ACC112 (cell line): ENCODE data around the gene RPRML.
"Not testable (repeated sequence)": the region's sequence is repeated elsewhere in the genome, so short reads cannot be mapped to it uniquely, and the experiment has no call there.

Experiments
- H2AFZ ChIP-seq: fragments of 200-600 bp; sonication (generic); one replicate; pipeline ENCODE4 v1.6.0; 2017; ENCODE audit warnings: antibody characterized with exemption, low read length; ENCODE audit not compliant: unreplicated experiment
- H3K27ac ChIP-seq: fragments of 200-600 bp; sonication (generic); 2 replicates; pipeline ENCODE4 v1.5.1; 2014; ENCODE audit warnings: low read depth, mild to moderate bottlenecking, antibody characterized with exemption, low read length, moderate library complexity
- H3K27me3 ChIP-seq: fragments of 200-600 bp; sonication (generic); 2 replicates; pipeline ENCODE4 v1.6.1; 2014; ENCODE audit warnings: mild to moderate bottlenecking, antibody characterized with exemption, low read length, moderate library complexity, mixed read lengths; ENCODE audit not compliant: insufficient read depth
- H3K36me3 ChIP-seq: fragments of 200-600 bp; sonication (generic); 2 replicates; pipeline ENCODE4 v1.6.1; 2016; ENCODE audit warnings: mild to moderate bottlenecking, antibody characterized with exemption, low read length, moderate library complexity, mixed read lengths; ENCODE audit not compliant: insufficient read depth
- H3K4me1 ChIP-seq: fragments of 200-600 bp; sonication (generic); one replicate; pipeline ENCODE4 v1.6.1; 2016; ENCODE audit warnings: low read length, mixed read lengths; ENCODE audit not compliant: insufficient read depth, unreplicated experiment, control insufficient read depth
- H3K4me3 ChIP-seq: fragments of 200-600 bp; sonication (generic); 2 replicates; pipeline ENCODE4 v1.5.1; 2014; ENCODE audit warnings: mild to moderate bottlenecking, low read depth, low read length
- H3K79me2 ChIP-seq: fragments of 200-600 bp; sonication (generic); one replicate; pipeline ENCODE4 v1.6.0; 2016; ENCODE audit warnings: low read length; ENCODE audit not compliant: control insufficient read depth, unreplicated experiment, insufficient read depth

The RPRML gene

DNA sequence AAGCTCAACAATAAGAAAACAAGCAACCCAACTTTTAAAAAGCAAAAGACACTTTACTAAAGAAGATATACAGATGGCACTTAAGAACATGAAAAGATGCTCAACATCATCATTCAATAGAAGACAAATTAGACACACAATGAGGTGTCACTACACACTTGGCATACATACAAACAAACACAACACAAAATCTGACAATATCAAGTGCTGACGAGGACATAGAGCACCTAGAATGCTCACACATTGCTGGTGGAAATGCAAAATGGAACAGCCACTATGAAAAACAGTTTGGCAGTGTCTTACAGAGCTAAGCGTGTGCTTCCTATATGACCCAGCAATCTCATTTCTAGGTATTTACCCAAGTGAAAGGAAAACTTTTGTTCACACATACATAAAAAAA is 18.9 kb downstream of the RPRML start:
- no peaks in the 10 kb centered on the region for H3K79me2 ChIP-seq
- H3K4me1 ChIP-seq = peaks cover 11% of the 10 kb centered on the region
- H3K27ac ChIP-seq = no peak overlapping the region
- H3K27me3 ChIP-seq = peaks cover 69% of the 10 kb centered on the region
- no peaks in the 10 kb centered on the region for H3K36me3 ChIP-seq
- H3K4me3 ChIP-seq = no peak overlapping the region
- no peak overlapping the region for H2AFZ ChIP-seq

DNA sequence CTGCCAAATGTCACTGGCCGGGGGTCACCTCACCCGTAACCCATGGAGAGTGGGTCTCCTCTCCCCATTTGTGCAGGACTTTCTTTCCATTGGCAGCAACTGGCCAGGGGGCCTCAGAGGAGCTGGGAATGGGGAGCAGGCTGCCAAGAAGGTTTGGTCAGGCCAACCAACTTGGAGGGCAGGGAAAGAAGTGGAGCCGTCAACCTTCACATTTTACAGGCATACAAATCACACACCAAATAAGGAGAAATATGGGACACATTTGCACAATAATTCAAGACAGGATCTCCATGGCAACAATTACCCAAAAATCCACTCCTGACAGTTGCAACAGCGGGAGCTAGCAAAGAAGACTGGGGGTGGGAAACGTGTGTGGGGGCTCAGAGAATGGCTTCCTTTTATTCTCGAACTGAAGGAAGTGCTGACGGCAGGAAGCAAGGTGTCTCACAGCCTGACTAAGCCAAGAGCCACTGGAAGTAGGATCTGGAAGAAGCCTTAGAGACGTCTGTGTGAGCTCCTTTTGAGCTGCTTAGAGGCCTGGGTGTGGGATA is 20.9 kb downstream of the RPRML start:
- H3K4me1 ChIP-seq = peaks cover 11% of the 10 kb centered on the region
- peaks cover 55% of the 10 kb centered on the region for H3K27me3 ChIP-seq

DNA sequence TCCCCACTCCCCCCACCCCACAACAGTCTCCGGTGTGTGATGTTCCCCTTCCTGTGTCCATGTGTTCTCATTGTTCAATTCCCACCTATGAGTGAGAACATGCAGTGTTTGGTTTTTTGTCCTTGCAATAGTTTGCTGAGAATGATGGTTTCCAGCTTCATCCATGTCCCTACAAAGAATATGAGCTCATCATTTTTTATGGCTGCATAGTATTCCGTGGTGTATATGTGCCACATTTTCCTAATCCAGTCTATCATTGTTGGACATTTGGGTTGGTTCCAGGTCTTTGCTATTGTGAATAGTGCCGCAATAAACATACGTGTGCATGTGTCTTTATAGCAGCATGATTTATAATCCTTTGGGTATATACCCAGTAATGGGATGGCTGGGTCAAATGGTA is 25.9 kb downstream of the RPRML start:
- not testable (repeated sequence) for H3K36me3 ChIP-seq, H3K27ac ChIP-seq, H3K79me2 ChIP-seq, H2AFZ ChIP-seq, H3K4me3 ChIP-seq, H3K4me1 ChIP-seq
- peaks cover 53% of the 10 kb centered on the region for H3K27me3 ChIP-seq

More for the DNA sequence above, 20.9 kb downstream of the RPRML start:
- Histone ChIP-seq H3K27ac (no peak overlapping the region), H2AFZ (no peak overlapping the region), H3K36me3 (no peaks in the 10 kb centered on the region), H3K4me3 (no peak overlapping the region), H3K79me2 (no peaks in the 10 kb centered on the region)

DNA sequence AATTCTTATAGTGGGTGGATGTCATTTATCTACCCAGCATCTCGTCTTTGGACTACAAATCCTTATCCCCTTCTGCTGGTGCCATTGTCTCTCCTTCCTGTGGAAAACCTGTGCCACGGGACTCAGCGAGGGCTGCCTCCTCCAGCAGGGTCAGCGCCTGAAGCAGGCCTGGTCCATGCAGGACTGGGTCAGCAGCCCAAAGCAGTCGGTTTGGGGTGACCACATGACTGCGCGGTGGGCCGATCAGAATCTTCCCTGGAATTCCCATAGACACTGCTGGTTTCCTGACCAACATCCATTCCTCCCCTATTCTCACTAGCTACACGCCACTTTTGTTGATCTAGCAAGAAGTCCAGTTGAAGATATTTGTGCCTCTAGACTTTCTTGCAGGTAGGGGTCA is 26.9 kb downstream of the RPRML start:
- H3K27ac ChIP-seq = no peak overlapping the region
- H3K79me2 ChIP-seq = no peaks in the 10 kb centered on the region
- peaks cover 49% of the 10 kb centered on the region for H3K27me3 ChIP-seq
- H3K4me1 ChIP-seq = no peaks in the 10 kb centered on the region
- H3K4me3 ChIP-seq = no peak overlapping the region
- no peaks in the 10 kb centered on the region for H3K36me3 ChIP-seq
- H2AFZ ChIP-seq = no peak overlapping the region

DNA sequence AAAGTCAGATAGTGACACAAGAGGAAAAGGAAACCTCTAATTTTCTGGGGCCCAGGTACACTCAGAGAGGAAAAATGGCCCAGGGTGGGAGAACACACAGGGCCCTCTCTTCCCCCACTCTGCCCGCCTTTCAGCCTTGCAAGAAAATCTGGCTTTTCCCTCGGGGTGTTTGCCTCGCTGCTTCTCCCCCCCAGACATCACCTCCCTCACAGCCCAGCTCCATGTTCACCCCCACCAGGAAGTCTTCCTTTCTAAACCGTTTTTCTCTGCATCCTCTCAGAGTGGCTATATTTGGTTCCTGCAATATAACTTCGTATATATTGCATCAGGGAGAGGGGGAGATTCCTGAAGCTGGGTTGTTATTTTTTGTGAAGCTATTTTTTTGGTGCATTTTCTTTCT is 27.3 kb downstream of the RPRML start:
- H3K79me2 ChIP-seq = no peaks in the 10 kb centered on the region
- H3K4me1 ChIP-seq = no peaks in the 10 kb centered on the region
- H3K27me3 ChIP-seq = peaks cover 49% of the 10 kb centered on the region
- H3K27ac ChIP-seq = no peak overlapping the region
- no peak overlapping the region for H3K4me3 ChIP-seq
- H2AFZ ChIP-seq = no peak overlapping the region
- no peaks in the 10 kb centered on the region for H3K36me3 ChIP-seq

DNA sequence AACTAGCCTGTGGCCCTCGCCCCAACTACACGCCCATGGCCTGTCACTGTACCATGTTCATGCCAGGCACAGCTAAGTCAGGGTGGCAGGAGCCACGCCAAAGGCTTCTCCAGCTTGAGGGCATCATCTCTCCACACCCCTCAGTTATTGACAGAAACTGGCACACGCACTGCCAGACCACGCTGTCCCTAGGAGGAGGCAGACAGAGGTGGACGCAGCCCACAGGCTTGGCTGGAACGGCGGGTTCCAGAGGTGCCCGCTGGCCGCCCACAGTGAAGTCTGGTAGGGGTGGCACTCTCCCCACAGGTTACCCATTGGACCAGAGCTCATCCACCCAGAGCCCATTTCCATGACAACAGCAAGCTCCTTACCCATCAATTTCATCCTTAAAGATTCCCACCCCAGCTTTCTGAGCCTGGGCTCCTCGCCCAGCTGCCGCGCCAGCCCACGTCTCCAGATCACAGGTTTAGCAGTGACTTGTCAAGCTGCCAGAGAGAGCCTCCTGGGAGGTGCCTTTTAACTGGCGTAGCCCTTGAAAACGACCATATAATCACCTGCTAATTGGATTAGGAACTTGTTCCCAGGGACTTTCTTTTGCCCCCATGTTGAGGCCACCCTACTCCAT is 27.9 kb downstream of the RPRML start:
- Histone ChIP-seq H2AFZ (no peak overlapping the region), H3K4me3 (no peak overlapping the region), H3K36me3 (no peaks in the 10 kb centered on the region), H3K27me3 (peaks cover 45% of the 10 kb centered on the region), H3K27ac (no peak overlapping the region), H3K4me1 (no peaks in the 10 kb centered on the region), H3K79me2 (no peaks in the 10 kb centered on the region)

DNA sequence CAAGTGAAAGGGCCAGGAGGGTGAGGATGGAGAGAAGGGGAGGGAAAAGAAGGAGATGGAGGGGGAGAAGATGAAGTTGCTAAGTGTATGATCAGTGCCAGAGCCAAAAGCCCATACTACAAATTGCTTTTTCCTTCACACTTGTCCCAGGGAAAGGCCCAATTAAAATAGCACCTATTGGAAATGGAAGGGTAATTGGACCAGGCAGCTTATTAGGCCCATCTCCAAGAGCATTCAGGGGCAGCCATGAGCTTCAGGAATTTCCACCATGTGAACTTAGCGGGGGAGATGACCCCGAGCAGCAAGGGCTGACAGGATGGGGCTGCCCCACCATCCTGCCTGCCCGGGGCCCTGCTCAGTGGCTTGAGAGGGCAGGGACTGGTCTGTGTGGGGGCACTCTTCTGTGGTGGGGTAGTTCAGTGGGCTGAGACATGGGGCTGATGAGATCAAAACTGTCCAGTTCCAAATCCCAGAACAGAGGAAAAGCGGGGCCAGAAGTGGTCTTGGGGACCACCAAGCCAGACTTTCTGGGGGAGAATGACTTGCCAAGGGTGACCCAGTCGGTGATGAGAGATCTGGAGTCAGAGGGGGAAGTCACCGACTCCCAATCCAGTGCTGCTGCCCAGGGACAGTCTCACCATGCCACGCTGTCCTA is 28.6 kb downstream of the RPRML start:
- Histone ChIP-seq H2AFZ (no peak overlapping the region), H3K36me3 (no peaks in the 10 kb centered on the region), H3K79me2 (no peaks in the 10 kb centered on the region), H3K27me3 (peaks cover 39% of the 10 kb centered on the region), H3K27ac (no peak overlapping the region), H3K4me1 (no peaks in the 10 kb centered on the region), H3K4me3 (no peak overlapping the region)

DNA sequence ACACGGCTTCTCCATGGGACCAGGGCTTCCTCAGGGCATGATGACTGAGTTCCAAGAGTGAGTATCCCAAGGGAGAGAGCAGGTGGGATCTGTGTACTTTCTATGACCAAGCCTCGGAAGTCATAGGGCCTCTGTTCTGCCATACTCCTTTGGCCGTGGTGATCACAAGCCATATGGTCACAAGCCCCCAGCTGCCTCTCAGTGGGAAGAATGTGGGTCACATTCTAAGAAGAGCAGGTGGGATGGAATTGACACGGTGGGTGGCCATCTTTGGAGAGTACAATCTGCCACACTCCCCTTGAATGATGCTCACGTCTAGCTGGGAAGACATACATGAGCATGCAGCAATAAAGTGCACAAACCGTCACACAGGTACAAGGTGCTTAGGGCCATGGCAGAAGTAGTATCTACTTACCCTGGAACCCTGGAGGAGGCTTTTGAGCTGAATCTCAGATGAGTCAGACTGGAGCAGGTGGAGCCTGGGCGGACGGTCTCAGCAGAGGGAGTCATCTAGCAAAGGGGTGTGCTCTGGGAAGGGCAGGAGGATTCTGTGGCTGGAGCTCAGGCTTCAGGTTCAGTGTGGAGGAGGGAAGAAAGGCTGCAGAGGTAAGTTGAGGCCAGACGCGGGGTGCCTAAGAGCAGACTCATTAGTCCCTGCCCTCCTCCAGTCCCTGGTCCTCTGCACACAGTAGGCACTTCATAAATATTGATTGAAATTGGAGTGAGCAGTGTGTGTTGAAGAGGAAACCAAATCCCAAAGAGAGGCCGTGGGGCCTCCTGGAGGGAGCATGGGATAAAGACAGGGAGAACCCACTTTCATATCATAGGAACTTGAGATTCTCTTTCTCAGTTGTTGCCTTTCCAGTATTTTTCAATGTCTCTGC is 29.5 kb downstream of the RPRML start:
- Histone ChIP-seq H3K79me2 (no peaks in the 10 kb centered on the region), H3K4me1 (no peaks in the 10 kb centered on the region), H3K36me3 (no peaks in the 10 kb centered on the region), H3K4me3 (no peak overlapping the region), H2AFZ (no peak overlapping the region), H3K27ac (no peak overlapping the region), H3K27me3 (peaks cover 37% of the 10 kb centered on the region)

DNA sequence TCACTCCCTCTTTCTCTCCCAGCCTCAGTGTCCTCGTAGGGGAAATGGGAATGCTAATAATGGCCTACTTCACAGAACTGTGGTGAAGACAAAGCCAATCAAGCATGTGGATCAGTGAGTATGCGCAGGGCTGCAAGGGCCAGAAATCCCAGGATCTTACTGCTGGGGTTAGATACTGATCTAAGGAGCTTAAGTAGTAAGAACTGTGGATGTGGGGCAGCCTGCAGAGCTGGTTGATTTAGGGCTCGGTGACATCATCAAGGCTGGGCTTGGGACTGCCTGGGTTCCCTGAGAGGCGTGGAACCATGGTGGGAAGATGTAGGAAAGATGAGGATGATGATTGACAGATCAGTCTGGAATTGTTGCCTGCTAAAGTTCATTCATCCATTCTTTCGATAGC is 30.5 kb downstream of the RPRML start:
- H3K27ac ChIP-seq = no peak overlapping the region
- no peak overlapping the region for H3K4me3 ChIP-seq
- no peaks in the 10 kb centered on the region for H3K79me2 ChIP-seq
- H3K27me3 ChIP-seq = peaks cover 37% of the 10 kb centered on the region
- no peak overlapping the region for H2AFZ ChIP-seq
- H3K36me3 ChIP-seq = no peaks in the 10 kb centered on the region
- peaks cover 8% of the 10 kb centered on the region for H3K4me1 ChIP-seq

DNA sequence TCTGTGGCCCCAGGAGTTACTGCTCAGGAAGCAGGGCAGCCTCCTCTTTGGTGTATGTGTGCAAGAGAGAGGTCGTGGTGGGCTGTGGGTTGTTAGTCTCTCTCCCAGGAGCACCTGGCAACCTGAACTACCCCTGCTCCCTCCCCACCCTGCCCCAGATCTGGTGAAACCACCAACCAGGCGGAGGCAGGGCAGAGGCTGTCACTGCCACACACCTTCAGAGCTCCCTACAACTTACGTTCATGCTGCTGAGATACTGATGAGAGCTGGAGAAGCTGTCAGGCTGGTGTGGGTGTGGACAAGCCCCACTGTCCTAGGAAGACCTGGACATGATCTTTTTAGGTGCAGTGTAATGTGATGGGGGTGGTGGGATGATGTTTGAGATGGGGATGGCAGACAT is 31.8 kb downstream of the RPRML start:
- Histone ChIP-seq H3K36me3 (no peaks in the 10 kb centered on the region), H3K4me1 (peaks cover 18% of the 10 kb centered on the region), H3K4me3 (no peak overlapping the region), H3K79me2 (no peaks in the 10 kb centered on the region), H2AFZ (no peak overlapping the region), H3K27me3 (peaks cover 32% of the 10 kb centered on the region), H3K27ac (no peak overlapping the region)
